ENCODE results near the gene GTSF1L. TPM values are rescaled to one million over a fixed set of nuclear protein-coding genes. Genes with fewer than 3 reads are reported as not detected.

The GTSF1L gene
- total and polyA plus RNA-seq, 4 donors, result not detected

DNA sequence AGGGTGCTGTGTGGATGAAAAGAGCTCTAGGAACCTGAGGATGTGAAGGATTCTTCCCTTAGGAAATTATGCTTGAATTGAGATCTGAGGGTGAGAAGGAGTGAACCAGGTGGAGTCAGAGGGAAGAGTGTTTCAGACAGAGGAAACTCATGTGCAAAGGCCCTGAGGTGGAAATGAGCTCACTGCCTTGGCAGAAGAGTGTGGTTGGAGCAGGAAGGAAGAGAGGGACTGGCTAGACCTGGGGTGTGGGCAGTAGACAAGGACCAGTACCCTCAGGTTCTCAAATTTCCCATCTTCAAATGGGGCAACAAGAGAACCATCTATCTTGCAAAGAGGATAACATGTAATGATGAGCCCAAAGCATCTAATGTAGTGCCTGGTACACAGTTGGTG, 24.0 kb upstream of the GTSF1L start:
- no peak overlapping the region for H3K4me3 ChIP-seq
- TF ChIP-seq, protein P1, sequence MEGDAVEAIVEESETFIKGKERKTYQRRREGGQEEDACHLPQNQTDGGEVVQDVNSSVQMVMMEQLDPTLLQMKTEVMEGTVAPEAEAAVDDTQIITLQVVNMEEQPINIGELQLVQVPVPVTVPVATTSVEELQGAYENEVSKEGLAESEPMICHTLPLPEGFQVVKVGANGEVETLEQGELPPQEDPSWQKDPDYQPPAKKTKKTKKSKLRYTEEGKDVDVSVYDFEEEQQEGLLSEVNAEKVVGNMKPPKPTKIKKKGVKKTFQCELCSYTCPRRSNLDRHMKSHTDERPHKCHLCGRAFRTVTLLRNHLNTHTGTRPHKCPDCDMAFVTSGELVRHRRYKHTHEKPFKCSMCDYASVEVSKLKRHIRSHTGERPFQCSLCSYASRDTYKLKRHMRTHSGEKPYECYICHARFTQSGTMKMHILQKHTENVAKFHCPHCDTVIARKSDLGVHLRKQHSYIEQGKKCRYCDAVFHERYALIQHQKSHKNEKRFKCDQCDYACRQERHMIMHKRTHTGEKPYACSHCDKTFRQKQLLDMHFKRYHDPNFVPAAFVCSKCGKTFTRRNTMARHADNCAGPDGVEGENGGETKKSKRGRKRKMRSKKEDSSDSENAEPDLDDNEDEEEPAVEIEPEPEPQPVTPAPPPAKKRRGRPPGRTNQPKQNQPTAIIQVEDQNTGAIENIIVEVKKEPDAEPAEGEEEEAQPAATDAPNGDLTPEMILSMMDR (IDR thresholded peaks at IDR 0.05; ENCODE audit: control extremely low read depth, extremely low read depth), result no peak
- DNase-seq (no peak), ATAC-seq (ENCODE audit: insufficient read depth, low FRiP score) (no peak)
- H3K9me3 ChIP-seq (ENCODE audit: control insufficient read depth in 4 of 4, insufficient read depth in 3 of 4, low read length in 3 of 4), result no peaks in the 10 kb centered on the region
- H3K4me1 ChIP-seq (ENCODE audit: control insufficient read depth in 5 of 5, insufficient read depth in 5 of 5, low read length in 5 of 5), result no peaks in the 10 kb centered on the region
- H3K9ac ChIP-seq (ENCODE audit: insufficient read depth in 1 of 2, low read length in 2 of 2), result no peak overlapping the region
- no peaks in the 10 kb centered on the region for H3K27me3 ChIP-seq (ENCODE audit: control insufficient read depth in 3 of 3, insufficient read depth in 3 of 3, low read length in 2 of 3)
- no peak overlapping the region for H3K27ac ChIP-seq (ENCODE audit: low read depth in 1 of 2, low read length in 1 of 2)
- H3K36me3 ChIP-seq (ENCODE audit: control insufficient read depth in 4 of 4, insufficient read depth in 4 of 4, low read length in 4 of 4), result no peaks in the 10 kb centered on the region

DNA sequence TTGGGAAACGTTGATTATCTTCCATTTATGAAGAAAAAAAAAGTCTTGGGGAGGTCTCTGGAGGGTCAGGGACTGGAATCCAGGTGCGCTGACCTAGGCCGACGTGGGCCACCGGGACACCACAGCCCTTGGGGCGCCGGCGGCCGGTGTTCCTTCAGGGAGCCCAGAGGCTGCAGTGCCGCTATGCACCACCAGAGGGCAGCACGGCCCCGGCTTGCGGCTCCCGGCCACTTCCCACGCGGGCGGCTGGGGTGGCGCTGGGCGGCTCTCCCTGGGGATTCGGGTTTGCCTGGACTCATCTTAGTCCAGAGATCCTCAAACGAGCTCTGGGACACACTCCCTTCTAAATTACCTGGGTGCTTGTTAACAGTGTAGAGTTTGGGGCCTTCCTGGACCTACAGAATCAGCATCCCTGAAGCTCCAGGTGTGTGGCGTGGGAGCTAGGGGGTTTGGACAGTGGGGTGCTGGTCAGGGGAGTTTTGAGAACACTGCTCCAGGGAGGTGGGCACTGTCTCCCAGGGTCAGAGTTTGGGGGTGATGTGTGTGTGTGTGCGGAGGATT, 23.0 kb upstream of the GTSF1L start:
- no peaks in the 10 kb centered on the region for H3K9me3 ChIP-seq (ENCODE audit: control insufficient read depth in 4 of 4, insufficient read depth in 3 of 4, low read length in 3 of 4)
- peaks cover 0 to 6% (median 4%) of the 10 kb centered on the region in 5 donors for H3K4me1 ChIP-seq (ENCODE audit: control insufficient read depth in 5 of 5, insufficient read depth in 5 of 5, low read length in 5 of 5)
- no peak overlapping the region for H3K4me3 ChIP-seq
- H3K27me3 ChIP-seq (ENCODE audit: control insufficient read depth in 3 of 3, insufficient read depth in 3 of 3, low read length in 2 of 3), result no peaks in the 10 kb centered on the region
- no peaks in the 10 kb centered on the region for H3K36me3 ChIP-seq (ENCODE audit: control insufficient read depth in 4 of 4, insufficient read depth in 4 of 4, low read length in 4 of 4)
- peak; percentile 45 to 72 (median 53) for DNase-seq
- WGBS, 2 donors, result 9% methylated on average over 23 of the region's 23 CpGs
- TF ChIP-seq, protein P1 (IDR thresholded peaks at IDR 0.05; ENCODE audit: control extremely low read depth, extremely low read depth), result peak; percentile 97
- no peak overlapping the region for H3K9ac ChIP-seq (ENCODE audit: insufficient read depth in 1 of 2, low read length in 2 of 2)
- peak; percentile 79 for ATAC-seq (ENCODE audit: insufficient read depth, low FRiP score)
- H3K27ac ChIP-seq (ENCODE audit: low read depth in 1 of 2, low read length in 1 of 2), result no peak overlapping the region

DNA sequence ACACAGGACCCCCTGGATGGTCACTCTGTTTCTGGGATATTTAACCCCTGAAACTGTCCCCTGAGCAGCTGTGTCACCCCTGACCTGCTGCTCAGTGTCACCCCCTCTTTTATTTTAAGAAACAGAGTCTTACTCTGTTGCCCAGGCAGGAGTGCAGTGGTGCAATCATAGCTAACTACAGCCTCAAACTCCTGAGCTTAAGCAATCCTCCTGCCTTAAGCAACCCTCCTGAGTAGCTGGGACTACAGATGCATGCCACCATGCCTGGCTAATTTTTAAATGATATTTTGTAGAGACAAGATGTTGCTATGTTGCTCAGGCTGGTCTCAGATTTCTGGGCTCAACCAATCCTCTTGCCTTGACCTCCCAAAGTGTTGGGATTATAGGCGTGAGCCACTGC, 21.5 kb upstream of the GTSF1L start:
- no peak for ATAC-seq (ENCODE audit: insufficient read depth, low FRiP score)
- Histone ChIP-seq H3K27ac (ENCODE audit: low read depth in 1 of 2, low read length in 1 of 2) (no peak overlapping the region), H3K9ac (ENCODE audit: insufficient read depth in 1 of 2, low read length in 2 of 2) (no peak overlapping the region), H3K36me3 (ENCODE audit: control insufficient read depth in 4 of 4, insufficient read depth in 4 of 4, low read length in 4 of 4) (no peaks in the 10 kb centered on the region), H3K9me3 (ENCODE audit: control insufficient read depth in 4 of 4, insufficient read depth in 3 of 4, low read length in 3 of 4) (no peaks in the 10 kb centered on the region), H3K27me3 (ENCODE audit: control insufficient read depth in 3 of 3, insufficient read depth in 3 of 3, low read length in 2 of 3) (no peaks in the 10 kb centered on the region), H3K4me1 (ENCODE audit: control insufficient read depth in 5 of 5, insufficient read depth in 5 of 5, low read length in 5 of 5) (peaks cover 0 to 6% (median 4%) of the 10 kb centered on the region in 5 donors), H3K4me3 (no peak overlapping the region)
- DNase-seq, result no peak
- TF ChIP-seq, protein P1 (IDR thresholded peaks at IDR 0.05; ENCODE audit: control extremely low read depth, extremely low read depth), result no peak
- WGBS, 2 donors, result 89 to 92% methylated on average over 1 of the region's 1 CpG

Data from lung (tissue), 12 donors.